WTC11 (cell line): ENCODE data around the gene RPL14.

ENCODE experiments used
- ARID4B ChIP-seq: sonication (generic); formaldehyde crosslinking; IDR thresholded peaks from 2 replicates; pipeline ENCODE4 v1.8.0; 2023; ENCODE audit warnings: missing genetic modification reagents, mild to moderate bottlenecking, borderline replicate concordance
- CTCF ChIP-seq: fragments of 200-600 bp; IDR thresholded peaks from 2 replicates; pipeline ENCODE4 v1.8.0; 2022; ENCODE audit warnings: antibody characterized with exemption
- ESRRA ChIP-seq: sonication (generic); formaldehyde crosslinking; IDR thresholded peaks from 2 replicates; pipeline ENCODE4 v1.8.1; 2022; ENCODE audit warnings: mild to moderate bottlenecking, missing genetic modification reagents, borderline replicate concordance
- SP1 ChIP-seq: sonication (generic); formaldehyde crosslinking; conservative IDR thresholded peaks from 2 replicates; pipeline ENCODE4 v1.8.1; 2022; ENCODE audit warnings: missing genetic modification reagents
- USF2 ChIP-seq: sonication (generic); formaldehyde crosslinking; IDR thresholded peaks from 2 replicates; pipeline ENCODE4 v1.8.1; 2023; ENCODE audit warnings: mild to moderate bottlenecking, missing genetic modification reagents, moderate library complexity
- ZBTB21 ChIP-seq: sonication (generic); formaldehyde crosslinking; IDR thresholded peaks from 2 replicates; pipeline ENCODE4 v1.8.1; 2023; ENCODE audit warnings: mild to moderate bottlenecking, missing genetic modification reagents, borderline replicate concordance
- ZNF317 ChIP-seq: sonication (generic); formaldehyde crosslinking; IDR thresholded peaks from 2 replicates; pipeline ENCODE4 v1.8.1; 2023; ENCODE audit warnings: low read depth, mild to moderate bottlenecking, moderate library complexity, missing genetic modification reagents, borderline replicate concordance
- TF ChIP-seq, protein P1 (sequence below): sonication (generic); formaldehyde crosslinking; IDR thresholded peaks from 2 replicates; pipeline ENCODE4 v1.8.1; 2022; ENCODE audit warnings: mild to moderate bottlenecking, missing genetic modification reagents, moderate library complexity, borderline replicate concordance
- TF ChIP-seq, protein P2 (sequence below): sonication (generic); formaldehyde crosslinking; IDR thresholded peaks from 2 replicates; pipeline ENCODE4 v1.8.0; 2022; ENCODE audit warnings: mild to moderate bottlenecking, missing genetic modification reagents
- TF ChIP-seq, protein P3 (sequence below): sonication (generic); formaldehyde crosslinking; IDR thresholded peaks from 2 replicates; pipeline ENCODE4 v1.8.1; 2023; ENCODE audit warnings: mild to moderate bottlenecking, missing genetic modification reagents, moderate library complexity
- TF ChIP-seq, protein P4 (sequence below): sonication (generic); formaldehyde crosslinking; conservative IDR thresholded peaks from 2 replicates; pipeline ENCODE4 v1.8.1; 2022; ENCODE audit warnings: mild to moderate bottlenecking, missing genetic modification reagents

- TF ChIP-seq CTCF, result no peak
- no peak for TF ChIP-seq ZBTB21
- TF ChIP-seq, protein P1, sequence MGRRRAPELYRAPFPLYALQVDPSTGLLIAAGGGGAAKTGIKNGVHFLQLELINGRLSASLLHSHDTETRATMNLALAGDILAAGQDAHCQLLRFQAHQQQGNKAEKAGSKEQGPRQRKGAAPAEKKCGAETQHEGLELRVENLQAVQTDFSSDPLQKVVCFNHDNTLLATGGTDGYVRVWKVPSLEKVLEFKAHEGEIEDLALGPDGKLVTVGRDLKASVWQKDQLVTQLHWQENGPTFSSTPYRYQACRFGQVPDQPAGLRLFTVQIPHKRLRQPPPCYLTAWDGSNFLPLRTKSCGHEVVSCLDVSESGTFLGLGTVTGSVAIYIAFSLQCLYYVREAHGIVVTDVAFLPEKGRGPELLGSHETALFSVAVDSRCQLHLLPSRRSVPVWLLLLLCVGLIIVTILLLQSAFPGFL (CRISPR knock-in tag), result no peak
- no peak for TF ChIP-seq ESRRA
- TF ChIP-seq, protein P2, sequence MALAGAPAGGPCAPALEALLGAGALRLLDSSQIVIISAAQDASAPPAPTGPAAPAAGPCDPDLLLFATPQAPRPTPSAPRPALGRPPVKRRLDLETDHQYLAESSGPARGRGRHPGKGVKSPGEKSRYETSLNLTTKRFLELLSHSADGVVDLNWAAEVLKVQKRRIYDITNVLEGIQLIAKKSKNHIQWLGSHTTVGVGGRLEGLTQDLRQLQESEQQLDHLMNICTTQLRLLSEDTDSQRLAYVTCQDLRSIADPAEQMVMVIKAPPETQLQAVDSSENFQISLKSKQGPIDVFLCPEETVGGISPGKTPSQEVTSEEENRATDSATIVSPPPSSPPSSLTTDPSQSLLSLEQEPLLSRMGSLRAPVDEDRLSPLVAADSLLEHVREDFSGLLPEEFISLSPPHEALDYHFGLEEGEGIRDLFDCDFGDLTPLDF (CRISPR knock-in tag), result no peak
- TF ChIP-seq, protein P3, sequence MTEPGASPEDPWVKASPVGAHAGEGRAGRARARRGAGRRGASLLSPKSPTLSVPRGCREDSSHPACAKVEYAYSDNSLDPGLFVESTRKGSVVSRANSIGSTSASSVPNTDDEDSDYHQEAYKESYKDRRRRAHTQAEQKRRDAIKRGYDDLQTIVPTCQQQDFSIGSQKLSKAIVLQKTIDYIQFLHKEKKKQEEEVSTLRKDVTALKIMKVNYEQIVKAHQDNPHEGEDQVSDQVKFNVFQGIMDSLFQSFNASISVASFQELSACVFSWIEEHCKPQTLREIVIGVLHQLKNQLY (CRISPR knock-in tag), result no peak
- TF ChIP-seq ZNF317 (CRISPR knock-in tag), result no peak
- TF ChIP-seq USF2, result no peak
- TF ChIP-seq, protein P4, sequence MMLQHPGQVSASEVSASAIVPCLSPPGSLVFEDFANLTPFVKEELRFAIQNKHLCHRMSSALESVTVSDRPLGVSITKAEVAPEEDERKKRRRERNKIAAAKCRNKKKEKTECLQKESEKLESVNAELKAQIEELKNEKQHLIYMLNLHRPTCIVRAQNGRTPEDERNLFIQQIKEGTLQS (CRISPR knock-in tag), result no peak
- TF ChIP-seq ARID4B (CRISPR knock-in tag), result no peak
- no peak for TF ChIP-seq SP1
These were observed 47.7 kb downstream of the RPL14 start for GRCh38 chr3:40504636-40505430.
